ENCODE measurements around the gene PRDM16.

PRDM16 gene

GRCh38 chr1:3363756-3364155, 294.8 kb downstream of the PRDM16 start:
- Histone ChIP-seq H3K4me1 (ENCODE audit: control insufficient read depth in 2 of 2, insufficient read depth in 1 of 2, low read depth in 1 of 2, low read length in 2 of 2) (peaks cover 0 to 21% of the 10 kb centered on the region in 2 donors), H3K4ac (ENCODE audit: low read length) (no peak overlapping the region), H3K9ac (ENCODE audit: low read depth, low read length, poor library complexity) (no peak overlapping the region), H3K4me3 (ENCODE audit: low read length in 2 of 2) (no peak overlapping the region), H4K91ac (ENCODE audit: low read depth, low read length, poor library complexity) (no peak overlapping the region), H4K8ac (ENCODE audit: low read depth, low read length) (no peak overlapping the region), H3K79me1 (ENCODE audit: low read depth, low read length) (peaks cover 3% of the 10 kb centered on the region), H3K4me2 (ENCODE audit: insufficient read depth, low read length, poor library complexity, severe bottlenecking) (no peak overlapping the region), H3K27ac (replicated peaks; ENCODE audit: low read length) (no peak overlapping the region), H3K18ac (ENCODE audit: low read length) (no peak overlapping the region), H3K14ac (ENCODE audit: low read length) (no peak overlapping the region), H3K36me3 (replicated peaks in 1 of 2; ENCODE audit: control insufficient read depth in 2 of 2, insufficient read depth in 2 of 2, low read length in 2 of 2) (no peaks in the 10 kb centered on the region), H2BK120ac (ENCODE audit: low read depth, low read length) (no peak overlapping the region), H2AFZ (ENCODE audit: low read length) (no peak overlapping the region), H2BK15ac (ENCODE audit: low read length) (no peak overlapping the region), H2AK5ac (ENCODE audit: low read depth, low read length) (no peak overlapping the region), H3K27me3 (ENCODE audit: control insufficient read depth in 3 of 3, insufficient read depth in 3 of 3, low read depth in 1 of 3, low read length in 3 of 3) (peaks cover 0 to 95% (median 2%) of the 10 kb centered on the region in 3 experiments), H2BK5ac (ENCODE audit: low read length) (no peak overlapping the region), H3K23ac (ENCODE audit: low read depth, low read length, poor library complexity) (no peak overlapping the region), H2BK12ac (ENCODE audit: low read length) (no peak overlapping the region), H3K9me3 (replicated peaks in 1 of 2; ENCODE audit: control insufficient read depth in 2 of 2, insufficient read depth in 1 of 2, low read depth in 1 of 2, low read length in 2 of 2) (no peaks in the 10 kb centered on the region)
- DNase-seq (ENCODE audit: low spot score): no peak
- WGBS, 2 donors (ENCODE audit: extremely low coverage in 2 of 2, insufficient read length in 2 of 2, insufficient replicate concordance in 1 of 2): no CpG with 5 or more reads among the region's 16 CpGs

GRCh38 chr1:3364551-3364950, 295.5 kb downstream of the PRDM16 start:
- peaks cover 0 to 96% (median 2%) of the 10 kb centered on the region in 3 experiments for H3K27me3 ChIP-seq (ENCODE audit: control insufficient read depth in 3 of 3, insufficient read depth in 3 of 3, low read depth in 1 of 3, low read length in 3 of 3)
- no peaks in the 10 kb centered on the region for H3K36me3 ChIP-seq (replicated peaks in 1 of 2; ENCODE audit: control insufficient read depth in 2 of 2, insufficient read depth in 2 of 2, low read length in 2 of 2)
- no peak overlapping the region for H2BK12ac ChIP-seq (ENCODE audit: low read length)
- H3K23ac ChIP-seq (ENCODE audit: low read depth, low read length, poor library complexity): no peak overlapping the region
- H2AFZ ChIP-seq (ENCODE audit: low read length): no peak overlapping the region
- H2AK5ac ChIP-seq (ENCODE audit: low read depth, low read length): no peak overlapping the region
- peak overlapping the region; percentile 81 for H2BK120ac ChIP-seq (ENCODE audit: low read depth, low read length)
- H3K4ac ChIP-seq (ENCODE audit: low read length): no peak overlapping the region
- H4K91ac ChIP-seq (ENCODE audit: low read depth, low read length, poor library complexity): no peak overlapping the region
- WGBS, 2 donors (ENCODE audit: extremely low coverage in 2 of 2, insufficient read length in 2 of 2, insufficient replicate concordance in 1 of 2): no CpG with 5 or more reads among the region's 18 CpGs
- H3K79me1 ChIP-seq (ENCODE audit: low read depth, low read length): peaks cover 2% of the 10 kb centered on the region
- no peak overlapping the region for H3K4me3 ChIP-seq (ENCODE audit: low read length in 2 of 2)
- no peak for DNase-seq (ENCODE audit: low spot score)
- no peak overlapping the region for H2BK15ac ChIP-seq (ENCODE audit: low read length)
- peaks cover 0 to 21% of the 10 kb centered on the region in 2 donors for H3K4me1 ChIP-seq (ENCODE audit: control insufficient read depth in 2 of 2, insufficient read depth in 1 of 2, low read depth in 1 of 2, low read length in 2 of 2)
- no peak overlapping the region for H2BK5ac ChIP-seq (ENCODE audit: low read length)
- H3K9ac ChIP-seq (ENCODE audit: low read depth, low read length, poor library complexity): no peak overlapping the region
- H3K14ac ChIP-seq (ENCODE audit: low read length): no peak overlapping the region
- H4K8ac ChIP-seq (ENCODE audit: low read depth, low read length): no peak overlapping the region
- no peak overlapping the region for H3K27ac ChIP-seq (replicated peaks; ENCODE audit: low read length)
- no peaks in the 10 kb centered on the region for H3K9me3 ChIP-seq (replicated peaks in 1 of 2; ENCODE audit: control insufficient read depth in 2 of 2, insufficient read depth in 1 of 2, low read depth in 1 of 2, low read length in 2 of 2)
- H3K4me2 ChIP-seq (ENCODE audit: insufficient read depth, low read length, poor library complexity, severe bottlenecking): no peak overlapping the region
- H3K18ac ChIP-seq (ENCODE audit: low read length): peak overlapping the region; percentile 53

- no peak overlapping the region for H3K14ac ChIP-seq (ENCODE audit: low read length)
- peak overlapping the region; percentile 9 for H3K9ac ChIP-seq (ENCODE audit: low read depth, low read length, poor library complexity)
- H3K4me1 ChIP-seq (ENCODE audit: control insufficient read depth in 2 of 2, insufficient read depth in 1 of 2, low read depth in 1 of 2, low read length in 2 of 2): peaks cover 0 to 21% of the 10 kb centered on the region in 2 donors
- H2BK5ac ChIP-seq (ENCODE audit: low read length): no peak overlapping the region
- H4K91ac ChIP-seq (ENCODE audit: low read depth, low read length, poor library complexity): no peak overlapping the region
- H3K4me2 ChIP-seq (ENCODE audit: insufficient read depth, low read length, poor library complexity, severe bottlenecking): no peak overlapping the region
- no peak overlapping the region for H2BK12ac ChIP-seq (ENCODE audit: low read length)
- DNase-seq (ENCODE audit: low spot score): no peak
- H3K18ac ChIP-seq (ENCODE audit: low read length): peak overlapping the region; percentile 30
- no peak overlapping the region for H3K4me3 ChIP-seq (ENCODE audit: low read length in 2 of 2)
- no CpG with 5 or more reads among the region's 11 CpGs for WGBS, 2 donors (ENCODE audit: extremely low coverage in 2 of 2, insufficient read length in 2 of 2, insufficient replicate concordance in 1 of 2)
- no peak overlapping the region for H2AK5ac ChIP-seq (ENCODE audit: low read depth, low read length)
- H3K27ac ChIP-seq (replicated peaks; ENCODE audit: low read length): no peak overlapping the region
- H3K36me3 ChIP-seq (replicated peaks in 1 of 2; ENCODE audit: control insufficient read depth in 2 of 2, insufficient read depth in 2 of 2, low read length in 2 of 2): no peaks in the 10 kb centered on the region
- H3K27me3 ChIP-seq (ENCODE audit: control insufficient read depth in 3 of 3, insufficient read depth in 3 of 3, low read depth in 1 of 3, low read length in 3 of 3): peaks cover 0 to 94% (median 2%) of the 10 kb centered on the region in 3 experiments
- no peak overlapping the region for H2AFZ ChIP-seq (ENCODE audit: low read length)
- no peak overlapping the region for H3K23ac ChIP-seq (ENCODE audit: low read depth, low read length, poor library complexity)
- H3K79me1 ChIP-seq (ENCODE audit: low read depth, low read length): no peaks in the 10 kb centered on the region
- no peaks in the 10 kb centered on the region for H3K9me3 ChIP-seq (replicated peaks in 1 of 2; ENCODE audit: control insufficient read depth in 2 of 2, insufficient read depth in 1 of 2, low read depth in 1 of 2, low read length in 2 of 2)
- H4K8ac ChIP-seq (ENCODE audit: low read depth, low read length): no peak overlapping the region
- no peak overlapping the region for H2BK120ac ChIP-seq (ENCODE audit: low read depth, low read length)
- no peak overlapping the region for H2BK15ac ChIP-seq (ENCODE audit: low read length)
- no peak overlapping the region for H3K4ac ChIP-seq (ENCODE audit: low read length)
Observed at GRCh38 chr1:3364983-3365382, 296.0 kb downstream of the PRDM16 start.

- Histone ChIP-seq H2BK15ac (ENCODE audit: low read length) (no peak overlapping the region), H2AFZ (ENCODE audit: low read length) (no peak overlapping the region), H4K91ac (ENCODE audit: low read depth, low read length, poor library complexity) (no peak overlapping the region), H3K9me3 (replicated peaks in 1 of 2; ENCODE audit: control insufficient read depth in 2 of 2, insufficient read depth in 1 of 2, low read depth in 1 of 2, low read length in 2 of 2) (peaks cover 0 to 2% of the 10 kb centered on the region in 2 donors), H3K4ac (ENCODE audit: low read length) (no peak overlapping the region), H3K23ac (ENCODE audit: low read depth, low read length, poor library complexity) (no peak overlapping the region), H3K4me3 (ENCODE audit: low read length in 2 of 2) (peak overlapping the region in 1 of 2 donors; percentile 61), H4K8ac (ENCODE audit: low read depth, low read length) (no peak overlapping the region), H3K4me1 (ENCODE audit: control insufficient read depth in 2 of 2, insufficient read depth in 1 of 2, low read depth in 1 of 2, low read length in 2 of 2) (peaks cover 0 to 21% of the 10 kb centered on the region in 2 donors), H3K27me3 (ENCODE audit: control insufficient read depth in 3 of 3, insufficient read depth in 3 of 3, low read depth in 1 of 3, low read length in 3 of 3) (peaks cover 0 to 89% (median 2%) of the 10 kb centered on the region in 3 experiments), H3K14ac (ENCODE audit: low read length) (peak overlapping the region; percentile 51), H3K36me3 (replicated peaks in 1 of 2; ENCODE audit: control insufficient read depth in 2 of 2, insufficient read depth in 2 of 2, low read length in 2 of 2) (no peaks in the 10 kb centered on the region), H3K9ac (ENCODE audit: low read depth, low read length, poor library complexity) (peak overlapping the region; percentile 78), H2BK12ac (ENCODE audit: low read length) (no peak overlapping the region), H3K27ac (replicated peaks; ENCODE audit: low read length) (no peak overlapping the region), H3K4me2 (ENCODE audit: insufficient read depth, low read length, poor library complexity, severe bottlenecking) (no peak overlapping the region), H2BK120ac (ENCODE audit: low read depth, low read length) (no peak overlapping the region), H2AK5ac (ENCODE audit: low read depth, low read length) (peak overlapping the region; percentile 51), H2BK5ac (ENCODE audit: low read length) (no peak overlapping the region), H3K18ac (ENCODE audit: low read length) (peak overlapping the region; percentile 82), H3K79me1 (ENCODE audit: low read depth, low read length) (no peaks in the 10 kb centered on the region)
- WGBS, 2 donors (ENCODE audit: extremely low coverage in 2 of 2, insufficient read length in 2 of 2, insufficient replicate concordance in 1 of 2): no CpG with 5 or more reads among the region's 22 CpGs
- no peak for DNase-seq (ENCODE audit: low spot score)
Observed at GRCh38 chr1:3365523-3366125, 296.6 kb downstream of the PRDM16 start.

Data from neuronal stem cell (in vitro differentiated cells).